Measurements from ENCODE around the gene CNNM3.

DNA sequence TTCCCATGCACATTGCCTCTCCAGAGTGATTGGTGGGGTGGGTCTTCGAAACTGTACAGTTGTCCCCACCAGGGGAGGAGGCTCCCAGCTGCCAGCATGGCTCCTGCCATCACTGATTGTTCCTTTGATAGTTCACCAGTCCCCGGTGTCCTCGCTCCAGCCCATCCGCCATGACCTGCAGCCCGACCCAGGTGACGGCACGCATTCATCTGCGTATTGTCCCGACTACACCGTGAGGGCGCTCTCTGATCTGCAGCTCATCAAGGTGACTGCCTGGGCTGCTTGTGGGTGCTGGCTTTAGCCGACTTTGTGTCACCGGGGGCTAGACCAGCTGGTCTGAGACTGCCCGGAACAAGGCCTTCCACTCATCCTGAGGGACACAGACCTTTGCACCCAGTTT, 12.4 kb downstream of the CNNM3 start:
- no peak for TF ChIP-seq EZH2 (IDR thresholded peaks at IDR 0.05; ENCODE audit: insufficient read depth, poor library complexity, severe bottlenecking)
- TF ChIP-seq EZH2phosphoT487 (IDR thresholded peaks at IDR 0.05; ENCODE audit: insufficient read depth, low read depth) = no peak
